Lower leg skin (tissue), 3 donors: Measurements from ENCODE around the gene TTC3.

Experiments used
- POLR2A ChIP-seq, 2 donors: fragments of 450-650 bp; IDR thresholded peaks; one replicate each; pipeline ENCODE4 v1.6.1; 2016 to 2017; ENCODE audit warnings: antibody characterized with exemption in 2 of 2, mild to moderate bottlenecking in 1 of 2, moderate library complexity in 1 of 2
- TF ChIP-seq, protein P1 (sequence below), 3 donors: fragments of 450-650 bp; IDR thresholded peaks; one replicate each; pipeline ENCODE4 v1.5.1; 2016; ENCODE audit warnings: antibody characterized with exemption in 3 of 3, mild to moderate bottlenecking in 3 of 3, moderate library complexity in 2 of 3

- TF ChIP-seq, protein P1, sequence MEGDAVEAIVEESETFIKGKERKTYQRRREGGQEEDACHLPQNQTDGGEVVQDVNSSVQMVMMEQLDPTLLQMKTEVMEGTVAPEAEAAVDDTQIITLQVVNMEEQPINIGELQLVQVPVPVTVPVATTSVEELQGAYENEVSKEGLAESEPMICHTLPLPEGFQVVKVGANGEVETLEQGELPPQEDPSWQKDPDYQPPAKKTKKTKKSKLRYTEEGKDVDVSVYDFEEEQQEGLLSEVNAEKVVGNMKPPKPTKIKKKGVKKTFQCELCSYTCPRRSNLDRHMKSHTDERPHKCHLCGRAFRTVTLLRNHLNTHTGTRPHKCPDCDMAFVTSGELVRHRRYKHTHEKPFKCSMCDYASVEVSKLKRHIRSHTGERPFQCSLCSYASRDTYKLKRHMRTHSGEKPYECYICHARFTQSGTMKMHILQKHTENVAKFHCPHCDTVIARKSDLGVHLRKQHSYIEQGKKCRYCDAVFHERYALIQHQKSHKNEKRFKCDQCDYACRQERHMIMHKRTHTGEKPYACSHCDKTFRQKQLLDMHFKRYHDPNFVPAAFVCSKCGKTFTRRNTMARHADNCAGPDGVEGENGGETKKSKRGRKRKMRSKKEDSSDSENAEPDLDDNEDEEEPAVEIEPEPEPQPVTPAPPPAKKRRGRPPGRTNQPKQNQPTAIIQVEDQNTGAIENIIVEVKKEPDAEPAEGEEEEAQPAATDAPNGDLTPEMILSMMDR (IDR thresholded peaks at IDR 0.05) = no peak
- no peak for TF ChIP-seq POLR2A (IDR thresholded peaks at IDR 0.05)
These were observed 131.5 kb downstream of the TTC3 start for GRCh38 chr21:37204580-37204979.
